Posterior cingulate gyrus (tissue), 11 donors: ENCODE data around the gene CDH11.

ENCODE experiments used
- DNase-seq, 10 donors: peaks; one replicate each; pipeline versions ENCODE4 v3.0.0 to v3.0.0-alpha.2; 2020 to 2021; ENCODE audit warnings: mixed read lengths in 3 of 10
- intact Hi-C: fragments of 100-400 bp; cut with DNase I; formaldehyde crosslinking; loops from one replicate; pipeline ENCODE4 v1.15.1; 2023

Gene CDH11

GRCh38 chr16:64947651-64948050 is 174.2 kb downstream of the CDH11 start:
- intact Hi-C loops = no loop called here
- peak in 2 of 10 donors; percentile 60 to 72 for DNase-seq

DNA sequence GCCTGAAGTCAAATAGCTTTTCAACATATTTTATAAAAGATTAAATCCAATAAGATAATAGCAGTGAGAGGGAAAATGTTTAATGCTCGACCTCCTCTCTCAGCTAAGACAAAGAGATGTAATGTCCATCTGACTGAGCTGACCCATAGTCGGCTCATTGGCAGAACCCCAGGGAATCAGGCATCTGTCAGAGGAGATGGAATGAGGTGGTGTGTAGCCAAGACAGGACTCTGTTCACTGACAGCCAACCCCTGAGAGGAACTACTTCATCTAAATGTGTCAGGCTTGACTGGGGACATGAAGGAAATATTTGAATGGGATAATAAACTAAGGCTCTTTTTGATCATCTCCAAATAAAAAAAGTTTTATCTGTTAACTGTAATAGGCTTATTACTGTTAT is 188.0 kb downstream of the CDH11 start:
- peak in 5 of 10 donors; percentile 10 to 82 (median 26) for DNase-seq
- intact Hi-C loops = no loop called here

DNA sequence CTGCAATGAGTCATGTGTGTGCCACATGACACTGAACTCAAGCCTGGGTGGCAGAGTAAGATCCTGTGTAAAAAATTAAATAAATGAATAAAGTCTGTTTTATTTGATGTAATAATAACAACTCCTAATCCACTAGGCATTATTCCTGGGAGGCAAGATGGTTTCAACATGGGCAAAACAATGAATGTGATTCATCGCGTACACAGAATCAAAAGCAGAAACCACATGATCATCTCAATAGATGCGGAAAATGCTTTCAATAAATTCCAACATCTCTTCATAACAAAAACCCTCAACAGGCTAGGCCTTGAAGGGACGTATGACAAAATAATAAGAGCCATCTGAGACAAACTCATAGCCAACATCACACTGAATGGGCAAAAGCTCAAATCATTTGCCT is 195.4 kb downstream of the CDH11 start:
- DNase-seq = no peak
- intact Hi-C loops = no loop called here

- intact Hi-C loops = no loop called here
- DNase-seq = no peak
Observed at GRCh38 chr16:64925166-64925565, 196.7 kb downstream of the CDH11 start.

GRCh38 chr16:64924086-64924485 is 197.8 kb downstream of the CDH11 start:
- intact Hi-C loops = no loop called here
- no peak for DNase-seq

- no peak for DNase-seq
- intact Hi-C loops = loop anchor here (10.0 kb wide), 1 partner anchor 685 kb away; no protein-coding TSS in a partner anchor
Observed at GRCh38 chr16:64919929-64920607, 201.8 kb downstream of the CDH11 start.

GRCh38 chr16:64919141-64919540 is 202.7 kb downstream of the CDH11 start:
- no peak for DNase-seq
- intact Hi-C loops = loop anchor here (10.0 kb wide), 1 partner anchor 686 kb away; no protein-coding TSS in a partner anchor

DNA sequence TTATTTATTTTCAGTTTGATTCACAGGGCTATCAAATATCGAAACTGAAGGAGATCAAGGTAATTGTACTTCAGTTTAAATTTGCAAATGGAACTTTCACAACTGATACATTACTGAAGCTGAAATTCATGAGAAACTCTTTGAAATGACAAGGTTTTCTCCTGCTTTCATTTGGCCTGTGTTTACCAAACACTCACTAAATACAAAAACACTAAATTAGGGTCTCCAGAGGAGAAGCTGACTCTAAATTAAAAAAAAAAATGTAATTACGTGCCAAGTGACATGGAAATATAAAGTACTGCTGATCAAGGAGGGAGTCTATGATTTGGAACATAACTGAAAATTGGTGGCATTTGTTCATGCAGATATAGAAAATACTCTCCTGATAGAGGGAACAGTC is 205.8 kb downstream of the CDH11 start:
- DNase-seq = no peak
- intact Hi-C loops = loop anchor here (10.0 kb wide), 1 partner anchor 689 kb away; no protein-coding TSS in a partner anchor

DNA sequence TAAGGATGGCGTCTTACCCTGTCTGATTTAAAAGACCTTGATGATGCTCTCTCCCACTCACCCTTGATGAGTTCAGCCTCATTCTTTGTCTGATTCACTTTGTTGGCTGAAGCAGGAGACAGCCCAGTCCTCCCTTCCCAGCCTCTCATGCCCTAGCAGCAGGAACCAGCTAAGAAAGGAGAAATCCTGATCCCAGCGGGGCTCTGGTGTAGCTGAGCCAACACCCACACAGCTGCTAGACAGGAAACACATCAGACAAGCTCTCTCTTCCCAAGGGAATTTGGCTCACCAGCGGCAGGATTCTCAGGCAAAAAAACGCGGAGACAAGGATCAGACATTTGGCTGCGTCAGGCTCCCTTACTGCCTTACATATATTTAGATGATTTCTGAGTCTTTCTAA is 211.5 kb downstream of the CDH11 start:
- intact Hi-C loops = loop anchor here (10.0 kb wide), 1 partner anchor 694 kb away; no protein-coding TSS in a partner anchor
- peak in 7 of 10 donors; percentile 18 to 89 (median 34) for DNase-seq

DNA sequence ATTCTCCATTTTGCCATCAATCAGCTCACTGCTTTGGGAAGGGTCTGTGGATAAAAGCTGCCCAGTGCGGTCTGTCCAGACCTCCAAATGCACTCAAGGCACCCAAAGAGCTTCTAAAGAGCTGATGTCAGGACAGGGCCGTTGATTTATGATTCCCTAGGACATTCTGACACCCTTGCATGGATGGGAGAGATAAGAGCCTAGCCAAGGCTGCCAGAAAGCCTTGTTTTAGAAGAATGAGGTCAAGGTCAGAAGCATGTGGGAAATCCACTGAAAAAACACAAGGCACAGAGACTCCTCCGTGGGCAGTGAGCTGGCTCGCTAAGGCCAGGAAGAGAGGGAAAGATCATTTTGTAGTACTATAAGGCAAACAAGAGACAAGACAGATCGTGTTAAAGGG is 214.0 kb downstream of the CDH11 start:
- intact Hi-C loops = no loop called here
- DNase-seq = no peak

GRCh38 chr16:64903770-64904169 is 218.1 kb downstream of the CDH11 start:
- intact Hi-C loops = no loop called here

DNA sequence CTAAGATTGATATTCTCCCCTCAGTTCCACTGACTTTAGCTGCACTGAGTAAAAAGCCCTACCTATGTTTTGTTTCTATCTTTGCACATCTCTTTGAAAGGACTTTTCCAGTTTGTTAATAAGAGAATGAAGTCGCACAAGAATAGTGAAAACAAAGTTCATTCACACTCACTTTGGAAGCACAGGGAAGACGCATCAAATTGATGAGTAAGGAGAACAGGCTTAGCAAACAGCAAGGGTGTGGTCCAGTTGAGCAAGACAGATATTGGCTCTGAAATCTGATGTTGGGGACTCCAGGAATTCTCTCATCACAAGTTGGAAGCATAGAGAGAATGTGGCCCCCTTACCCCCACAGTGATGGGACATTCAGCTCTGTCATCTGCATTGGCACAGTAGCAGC is 221.3 kb downstream of the CDH11 start:
- no peak for DNase-seq
- intact Hi-C loops = no loop called here

More at GRCh38 chr16:64903770-64904169, 218.1 kb downstream of the CDH11 start:
- no peak for DNase-seq

DNA sequence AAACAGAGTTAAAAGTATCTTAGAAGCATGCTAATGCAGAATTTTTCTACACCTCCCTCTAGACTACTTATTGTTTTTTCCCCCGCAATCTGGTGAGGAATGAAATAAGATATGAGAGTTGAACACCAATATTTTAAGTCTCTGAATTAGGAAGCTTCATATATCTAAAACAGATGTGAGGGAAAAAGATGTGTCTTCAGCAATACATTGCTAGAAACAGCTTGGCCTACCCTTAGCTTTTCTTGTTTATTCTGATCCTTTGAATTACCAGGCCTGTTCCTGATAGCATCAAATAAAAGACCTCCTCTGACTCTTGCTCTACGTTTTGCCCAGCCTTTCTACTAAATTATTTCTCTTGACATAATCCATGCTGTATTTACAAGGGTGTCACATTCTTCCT is 221.8 kb downstream of the CDH11 start:
- DNase-seq = no peak
- intact Hi-C loops = no loop called here

- DNase-seq = no peak
- intact Hi-C loops = no loop called here
Observed at GRCh38 chr16:64898159-64898558, 223.7 kb downstream of the CDH11 start.
